HuH-7.5 (cell line): ENCODE measurements around the gene DPF1.
A peak's percentile ranks its signal among the peaks of the same experiment; 100 is the strongest.
"Not testable (repeated sequence)": the region's sequence is repeated elsewhere in the genome, so short reads cannot be mapped to it uniquely, and the experiment has no call there.

Experiments
- DNase-seq: peaks from one replicate; pipeline ENCODE4 v3.0.0; 2011; ENCODE audit warnings: low spot score

The DPF1 gene

GRCh38 chr19:38250821-38251563, 27.0 kb upstream of the DPF1 start:
- DNase-seq: peak; percentile 78

DNA sequence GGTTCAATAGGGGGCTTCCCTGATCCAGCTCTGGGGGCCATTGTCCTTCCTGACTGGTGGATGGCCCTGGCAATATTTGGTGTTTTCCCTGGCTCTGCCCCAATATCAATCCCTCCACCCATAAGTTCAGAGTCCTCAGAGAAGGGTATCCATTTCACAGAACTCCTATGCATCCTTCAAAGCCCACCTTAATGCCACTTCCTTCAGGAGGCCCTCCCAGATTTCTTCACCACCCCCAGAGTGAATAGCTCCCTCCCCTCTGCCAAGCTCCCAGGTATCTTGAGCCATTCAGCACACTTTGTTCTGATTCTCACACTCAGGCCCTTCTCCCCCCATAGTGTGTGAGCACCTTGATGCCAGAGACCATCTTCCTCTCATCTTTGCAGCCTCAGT, 26.4 kb upstream of the DPF1 start:
- DNase-seq: no peak

- DNase-seq: no peak
Measured at GRCh38 chr19:38248421-38248820, 24.4 kb upstream of the DPF1 start.

DNA sequence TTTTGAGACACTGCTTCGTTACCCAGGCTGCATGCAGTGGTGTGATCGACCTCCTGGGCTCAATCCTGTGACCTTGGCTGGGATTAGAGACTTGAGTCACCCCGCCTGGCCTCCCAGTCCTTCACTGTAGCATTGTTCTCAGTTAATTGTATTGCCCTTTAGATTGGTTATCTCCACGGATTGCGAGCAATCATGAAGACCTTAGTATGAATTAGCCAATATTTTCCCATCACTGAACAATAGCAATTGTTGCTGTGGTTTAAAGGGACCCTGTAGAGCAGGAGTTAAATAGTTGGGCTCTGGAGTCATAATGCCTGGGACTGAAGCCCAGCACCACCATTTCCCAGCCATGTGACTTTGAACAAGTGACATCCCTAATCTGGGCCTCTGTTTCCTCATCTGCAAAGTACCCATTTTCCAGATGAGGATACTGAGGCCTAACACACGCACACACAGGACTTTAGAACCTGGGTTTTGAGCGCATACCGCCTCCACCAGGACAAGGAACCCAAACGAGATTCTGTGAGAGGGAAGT, 23.8 kb upstream of the DPF1 start:
- DNase-seq: no peak

DNA sequence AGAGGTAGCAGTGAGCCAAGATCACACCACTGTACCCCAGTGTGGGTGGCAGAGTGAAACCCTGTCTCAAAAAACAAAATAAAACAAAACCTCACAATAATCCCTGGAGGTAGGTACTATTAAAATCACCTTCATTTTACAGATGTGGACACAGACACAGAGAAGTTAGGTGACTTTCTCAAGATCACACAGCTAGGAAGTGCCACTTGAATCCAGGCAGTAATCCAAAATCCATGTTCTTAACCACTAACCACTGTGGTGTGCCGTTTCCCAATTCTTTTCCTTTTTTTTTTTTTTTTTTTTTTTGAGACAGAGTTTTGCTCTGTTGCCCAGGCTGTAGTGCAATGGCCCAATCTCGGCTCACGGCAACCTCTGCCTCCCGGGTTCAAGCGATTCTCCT, 23.1 kb upstream of the DPF1 start:
- no peak for DNase-seq

DNA sequence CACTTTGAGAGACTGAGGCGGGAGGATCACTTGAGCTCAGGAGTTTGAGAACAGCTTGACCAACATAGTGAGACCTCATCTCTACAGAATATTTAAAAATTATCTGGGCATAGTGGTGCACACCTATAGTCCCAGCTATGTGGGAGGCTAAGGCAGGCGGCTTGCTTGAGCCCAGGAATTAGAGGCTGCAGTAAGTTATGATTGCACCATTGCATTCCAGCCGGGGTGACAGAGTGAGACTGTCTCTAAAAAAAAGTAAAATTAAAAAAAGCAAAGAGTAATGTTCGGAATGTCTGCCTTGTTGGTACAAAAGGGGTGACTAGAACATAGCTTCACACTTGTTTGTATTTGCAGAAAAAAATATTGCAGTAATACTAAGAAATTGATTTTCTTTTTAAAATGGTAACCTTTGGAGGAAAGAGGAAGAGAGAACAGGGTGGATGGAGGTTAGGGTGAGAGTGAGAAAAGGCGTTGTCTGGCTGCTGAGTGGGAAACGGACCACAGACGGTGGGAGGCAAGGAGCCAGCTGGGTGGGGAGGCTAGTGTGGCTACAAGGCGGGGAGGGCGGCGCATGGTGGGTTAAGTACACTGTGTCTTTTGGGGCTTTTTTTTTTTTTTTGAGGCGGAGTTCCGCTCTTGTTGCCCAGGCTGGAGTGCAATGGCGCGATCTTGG, 21.9 kb upstream of the DPF1 start:
- DNase-seq: no peak

DNA sequence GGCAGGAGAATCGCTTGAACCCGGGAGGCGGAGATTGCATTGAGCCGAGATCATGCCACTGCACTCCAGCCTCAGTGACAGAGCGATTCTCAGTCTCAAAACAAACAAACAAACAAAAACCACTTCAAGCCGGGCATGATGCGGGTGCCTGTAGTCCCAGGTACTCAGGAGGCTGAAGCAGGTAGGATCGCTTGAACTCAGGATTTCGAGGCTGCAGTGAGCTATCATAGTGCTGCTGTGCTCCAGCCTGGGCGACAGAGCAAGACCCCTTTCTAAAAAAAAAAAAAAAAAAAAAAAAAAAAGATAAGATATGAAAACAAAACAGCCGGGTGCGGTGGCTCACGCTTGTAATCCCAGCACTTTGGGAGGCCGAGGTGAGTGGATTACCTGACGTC, 19.3 kb upstream of the DPF1 start:
- DNase-seq: no peak

DNA sequence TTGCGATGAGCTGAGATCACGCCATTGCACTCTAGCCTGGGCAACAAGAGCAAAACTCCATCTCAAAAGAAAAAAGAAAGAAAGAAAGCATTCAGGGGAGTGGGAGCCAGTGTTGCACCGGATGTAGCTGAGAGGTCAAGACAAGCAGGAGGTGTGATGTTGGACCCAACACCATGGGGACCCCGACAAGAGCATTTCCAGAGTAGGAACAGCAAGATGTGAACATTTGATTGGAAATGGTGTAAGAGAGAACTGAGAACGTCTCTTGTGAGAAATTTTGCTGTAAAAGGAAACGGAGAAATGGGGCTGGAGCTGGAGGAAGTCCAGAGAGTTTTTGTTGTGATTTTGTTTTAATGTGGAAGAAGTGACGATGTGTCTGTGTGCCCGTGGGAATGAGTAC, 15.8 kb upstream of the DPF1 start:
- DNase-seq: no peak

DNA sequence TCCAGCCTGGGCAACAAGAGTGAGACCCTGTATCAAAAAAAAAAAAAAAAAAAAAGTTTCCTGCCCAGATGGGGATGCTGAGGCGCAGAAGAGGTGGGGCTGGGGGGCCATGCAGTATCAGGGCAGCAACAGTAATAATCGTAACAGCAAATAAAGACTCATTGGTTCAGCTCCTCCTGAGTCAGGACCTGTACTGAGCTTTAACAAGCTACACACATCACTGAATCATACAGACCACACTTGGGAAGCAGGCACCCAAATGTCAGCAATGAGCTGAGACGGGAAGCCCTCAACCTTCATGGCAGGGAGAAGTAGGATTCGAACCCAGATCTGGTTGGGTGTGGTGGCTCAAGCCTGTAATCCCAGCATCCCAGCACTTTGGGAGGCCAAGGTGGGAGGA, 10.6 kb upstream of the DPF1 start:
- no peak for DNase-seq

GRCh38 chr19:38233740-38234251, 9.8 kb upstream of the DPF1 start:
- DNase-seq: peak; percentile 94

GRCh38 chr19:38231918-38232317, 7.9 kb upstream of the DPF1 start:
- DNase-seq: no peak

DNA sequence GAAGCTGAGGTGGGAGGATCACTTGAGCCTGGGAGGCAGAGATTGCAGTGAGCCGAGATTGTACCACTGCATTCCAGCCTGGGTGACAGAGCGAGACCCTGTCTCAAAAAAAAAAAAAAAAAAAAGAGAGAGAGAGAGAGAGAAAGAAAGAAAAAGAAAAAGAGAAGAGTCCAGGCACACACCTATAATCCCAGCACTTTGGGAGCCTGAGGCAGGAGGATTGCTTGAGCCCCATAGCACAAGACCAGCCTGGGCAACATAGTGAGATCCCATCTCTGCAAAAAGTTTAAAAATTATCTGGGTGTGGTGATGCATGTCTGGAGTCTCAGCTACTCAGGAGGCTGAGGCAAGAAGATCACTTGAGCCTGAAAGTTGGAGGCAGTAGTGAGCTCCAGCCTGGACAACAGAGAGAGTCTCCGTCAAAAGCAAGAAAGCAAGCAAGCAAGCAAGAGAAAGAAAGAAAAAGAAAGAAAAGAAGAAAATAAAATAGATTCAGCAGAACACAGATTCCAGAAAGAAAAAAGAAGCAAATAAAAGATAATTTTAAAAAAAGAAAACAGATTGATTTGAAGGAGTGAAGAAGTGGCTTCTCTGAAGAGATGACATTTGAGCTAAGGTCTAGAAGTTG, 6.6 kb upstream of the DPF1 start:
- DNase-seq: not testable (repeated sequence)

GRCh38 chr19:38229585-38230073, 5.6 kb upstream of the DPF1 start:
- DNase-seq: peak; percentile 80

GRCh38 chr19:38228491-38229439, 4.7 kb upstream of the DPF1 start:
- DNase-seq: peak; percentile 75

DNA sequence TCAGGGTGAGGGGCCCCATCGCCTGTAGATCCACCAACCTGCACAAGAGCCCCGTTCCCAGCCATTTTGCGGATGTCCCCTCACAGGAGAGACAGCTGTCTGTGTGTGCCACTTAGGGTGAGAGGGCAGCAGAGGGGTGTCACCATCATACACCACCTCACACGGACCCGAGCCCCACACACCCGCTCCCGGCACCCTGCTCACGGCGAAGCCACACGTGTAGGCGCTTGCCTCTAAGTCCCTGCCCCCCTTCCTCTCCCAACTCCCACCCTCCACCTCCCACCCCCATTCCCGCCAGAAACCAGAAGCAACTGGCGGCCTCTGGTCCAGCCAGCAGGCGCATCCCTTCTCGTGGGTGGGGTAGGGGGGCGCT, 4.0 kb upstream of the DPF1 start:
- DNase-seq: no peak

DNA sequence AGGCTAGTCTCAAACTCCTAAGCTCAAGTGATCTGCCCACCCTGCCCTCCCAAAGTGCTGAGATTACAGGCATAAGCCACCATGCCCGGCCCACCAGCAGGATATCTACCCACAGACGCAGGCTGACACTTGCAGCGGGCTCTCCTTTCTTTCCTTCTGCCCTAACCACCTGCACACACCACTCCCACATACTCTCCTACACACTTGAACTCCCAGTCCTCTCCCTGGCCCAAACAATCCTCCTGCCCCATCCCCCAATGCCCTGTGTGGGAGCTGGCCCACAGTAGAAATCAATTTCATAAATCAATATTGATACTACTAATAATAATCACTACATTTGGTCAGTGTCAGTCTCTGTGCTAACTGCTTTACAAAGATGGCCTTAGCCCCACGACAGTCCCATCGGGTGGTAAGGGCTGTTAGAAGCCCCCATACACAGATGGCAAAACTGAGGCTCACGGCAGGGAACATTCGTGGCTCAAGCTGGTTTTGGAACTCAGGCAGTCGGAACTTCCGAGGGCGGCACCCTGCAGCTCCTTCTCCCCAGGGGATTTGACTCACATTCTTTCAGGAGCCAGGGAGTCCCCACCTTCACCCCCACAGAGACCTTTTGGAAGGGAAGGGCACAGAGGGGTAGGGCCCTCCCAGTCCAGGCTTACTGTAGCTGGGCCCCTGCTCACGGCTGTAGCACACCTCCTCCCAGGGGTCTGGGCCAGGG, 3.4 kb upstream of the DPF1 start:
- no peak for DNase-seq

GRCh38 chr19:38224863-38225218, 819 bp upstream of the DPF1 start:
- DNase-seq: not testable (repeated sequence)

DNA sequence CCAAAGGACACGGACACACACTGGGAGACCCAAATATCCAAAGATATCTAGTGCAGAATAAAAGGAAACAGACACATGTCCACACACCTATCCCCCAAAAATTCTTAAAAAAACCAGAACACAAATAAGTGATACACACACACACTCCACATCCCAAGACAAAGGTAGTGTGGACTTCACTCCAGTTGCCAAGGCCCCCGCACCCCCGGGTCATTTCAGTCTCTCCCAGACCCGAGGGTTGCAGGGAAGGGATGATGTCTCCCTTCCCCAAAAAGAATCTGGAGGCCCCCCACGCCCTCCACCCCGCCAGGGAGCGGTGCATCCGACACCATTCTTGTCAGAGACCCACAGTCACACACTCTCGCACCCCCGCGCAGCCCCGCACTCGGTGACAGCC, 407 bp downstream of the DPF1 start:
- no peak for DNase-seq

DNA sequence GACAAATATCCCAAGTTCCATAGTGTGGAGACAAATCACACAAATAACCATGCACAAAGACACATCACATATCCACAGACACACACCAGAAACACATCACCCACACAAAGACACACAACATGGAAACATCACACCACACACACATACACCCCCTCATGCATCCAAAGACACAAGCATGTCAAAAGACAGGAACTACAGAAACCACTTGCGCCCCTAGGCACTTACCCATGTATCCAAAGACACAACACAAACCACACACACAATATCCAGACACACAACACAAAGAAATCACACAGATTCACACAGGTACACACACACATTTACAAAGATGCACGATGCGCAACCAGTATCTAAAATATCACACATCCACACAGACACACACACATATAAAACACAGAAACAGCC, 901 bp downstream of the DPF1 start:
- no peak for DNase-seq

DNA sequence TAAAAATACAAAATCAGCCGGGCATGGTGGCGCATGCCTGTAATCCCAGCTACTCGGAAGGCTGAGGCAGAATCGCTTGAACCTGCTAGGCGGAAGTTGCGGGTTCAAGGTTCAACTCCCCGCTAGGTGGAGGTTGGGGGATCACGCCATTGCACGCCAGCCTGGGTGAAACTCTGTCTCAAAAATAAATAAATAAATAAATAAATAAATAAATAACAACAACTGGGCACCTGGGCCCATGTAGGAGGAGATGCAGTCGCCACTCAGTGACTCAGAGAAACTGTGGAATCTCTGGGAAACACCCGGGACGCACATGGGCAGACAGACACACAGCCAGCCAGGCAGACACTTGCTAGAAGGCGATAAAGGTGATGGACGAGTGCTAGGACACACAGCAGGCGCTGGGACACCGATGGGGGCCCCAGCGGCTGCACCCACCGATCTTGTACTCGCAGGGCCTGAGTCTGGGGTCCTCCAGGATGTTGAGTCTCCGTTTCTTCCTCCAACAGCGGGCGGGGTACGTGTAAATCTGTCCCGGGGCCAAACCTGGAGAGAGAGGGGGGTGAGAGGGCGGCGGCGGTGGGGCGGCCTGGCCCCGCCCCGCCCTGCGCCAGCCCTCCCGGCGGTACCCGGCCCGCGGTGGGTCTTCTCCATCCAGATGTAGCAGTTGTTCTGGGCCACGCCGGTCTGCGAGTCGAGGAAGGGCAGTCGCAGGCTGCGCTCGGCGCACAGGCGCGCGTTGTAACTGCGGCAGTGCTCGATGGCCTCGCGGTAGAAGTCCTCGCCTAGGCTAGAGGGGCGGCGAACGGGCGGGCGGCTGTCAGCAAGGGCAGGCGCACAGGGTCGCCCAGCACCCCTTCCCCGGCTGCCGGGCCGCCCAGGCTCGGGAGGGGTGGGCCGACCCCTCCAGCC, 1.8 kb downstream of the DPF1 start:
- DNase-seq: no peak
